Sigmoid colon (tissue), 4 donors: ENCODE measurements around the gene PRG3.

ENCODE experiments used
- EP300 ChIP-seq, 4 donors: sonication (generic); formaldehyde crosslinking; IDR thresholded peaks; one replicate each; pipeline ENCODE4 v1.6.1; 2017; ENCODE audit warnings: antibody characterized with exemption in 4 of 4
- POLR2AphosphoS5 ChIP-seq, 4 donors: sonication (generic); formaldehyde crosslinking; IDR thresholded peaks; one replicate each; pipeline ENCODE4 v1.6.1; 2017; ENCODE audit warnings: antibody characterized with exemption in 4 of 4
- TF ChIP-seq, protein P1 (sequence below), 4 experiments: fragments of 450-650 bp in 3 of 4; fragments of 200-600 bp in 1 of 4; IDR thresholded peaks; one replicate each; pipeline ENCODE4 v1.5.1; 2016 to 2019; ENCODE audit warnings: antibody characterized with exemption in 4 of 4, mild to moderate bottlenecking in 3 of 4, moderate library complexity in 2 of 4

DNA sequence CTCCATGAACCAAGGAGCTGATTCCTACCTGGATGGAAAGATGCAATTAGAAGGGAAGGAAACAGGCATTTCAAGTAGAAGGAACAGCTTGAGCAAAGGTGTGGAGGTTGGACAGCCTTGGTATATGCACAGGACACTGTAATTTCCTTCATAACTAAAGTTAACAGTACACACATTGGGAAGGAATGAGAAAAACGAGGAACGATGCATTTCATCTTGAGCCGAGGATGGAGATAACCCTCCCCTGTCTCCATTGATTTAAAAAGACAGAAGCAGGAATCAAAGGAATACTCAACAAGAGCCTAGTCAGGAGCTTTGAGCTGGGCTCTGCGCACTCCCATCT lies 11.8 kb upstream of the PRG3 start:
- TF ChIP-seq, protein P1, sequence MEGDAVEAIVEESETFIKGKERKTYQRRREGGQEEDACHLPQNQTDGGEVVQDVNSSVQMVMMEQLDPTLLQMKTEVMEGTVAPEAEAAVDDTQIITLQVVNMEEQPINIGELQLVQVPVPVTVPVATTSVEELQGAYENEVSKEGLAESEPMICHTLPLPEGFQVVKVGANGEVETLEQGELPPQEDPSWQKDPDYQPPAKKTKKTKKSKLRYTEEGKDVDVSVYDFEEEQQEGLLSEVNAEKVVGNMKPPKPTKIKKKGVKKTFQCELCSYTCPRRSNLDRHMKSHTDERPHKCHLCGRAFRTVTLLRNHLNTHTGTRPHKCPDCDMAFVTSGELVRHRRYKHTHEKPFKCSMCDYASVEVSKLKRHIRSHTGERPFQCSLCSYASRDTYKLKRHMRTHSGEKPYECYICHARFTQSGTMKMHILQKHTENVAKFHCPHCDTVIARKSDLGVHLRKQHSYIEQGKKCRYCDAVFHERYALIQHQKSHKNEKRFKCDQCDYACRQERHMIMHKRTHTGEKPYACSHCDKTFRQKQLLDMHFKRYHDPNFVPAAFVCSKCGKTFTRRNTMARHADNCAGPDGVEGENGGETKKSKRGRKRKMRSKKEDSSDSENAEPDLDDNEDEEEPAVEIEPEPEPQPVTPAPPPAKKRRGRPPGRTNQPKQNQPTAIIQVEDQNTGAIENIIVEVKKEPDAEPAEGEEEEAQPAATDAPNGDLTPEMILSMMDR (IDR thresholded peaks at IDR 0.05), result no peak
- TF ChIP-seq EP300 (IDR thresholded peaks at IDR 0.05) (no peak), POLR2AphosphoS5 (IDR thresholded peaks at IDR 0.05) (no peak)
